ENCODE data around the gene AATF. TPM values are rescaled to one million over a fixed set of nuclear protein-coding genes. Genes with fewer than 3 reads are reported as not detected.

Gene AATF
- total and polyA plus RNA-seq, 4 experiments from 2014 or later: 52.0 to 89.4 (median 60.8) TPM

- Histone ChIP-seq H3K36me3 (ENCODE audit: insufficient read depth, low read length) (peaks cover 17% of the 10 kb centered on the region), H3K4me3 (ENCODE audit: low read length in 2 of 2) (no peak overlapping the region), H3K27me3 (ENCODE audit: insufficient read depth, low read length) (no peaks in the 10 kb centered on the region), H3K9me3 (ENCODE audit: control insufficient read depth in 1 of 2, low read length in 2 of 2) (no peaks in the 10 kb centered on the region), H3K4me1 (ENCODE audit: insufficient read depth, low read length) (peaks cover 22% of the 10 kb centered on the region), H3K27ac (ENCODE audit: low read depth, low read length) (no peak overlapping the region)
- intact Hi-C loops (cut with micrococcal nuclease): no loop called here
- peaks cover 37 to 48% of the 10 kb centered on the region in 2 donors for H3K36me3 Mint-ChIP-seq
- no peaks in the 10 kb centered on the region for H3K27me3 Mint-ChIP-seq
- H3K4me1 Mint-ChIP-seq: peaks cover 19 to 54% (median 22%) of the 10 kb centered on the region in 4 donors
- ChIA-PET CTCF (ENCODE audit: partially characterized antibody) (interaction anchor here (1.2 kb wide), 1 partner anchor 17 kb away, joined by 3 read pairs; no protein-coding TSS in a partner anchor), POLR2A (ENCODE audit: partially characterized antibody) (interaction anchor here (1.6 kb wide), 1 partner anchor 11 kb away, joined by 5 read pairs; no protein-coding TSS in a partner anchor)
- DNase-seq: no peak
- H3K27ac Mint-ChIP-seq: peak overlapping the region in 3 of 7 donors; percentile 32 to 47 (median 43)
- H3K9me3 Mint-ChIP-seq: no peaks in the 10 kb centered on the region
- no peak overlapping the region for H3K4me3 Mint-ChIP-seq
Observed at GRCh38 chr17:37094391-37094790, 145.6 kb downstream of the AATF start.

- Histone ChIP-seq H3K36me3 (ENCODE audit: insufficient read depth, low read length) (peaks cover 17% of the 10 kb centered on the region), H3K27ac (ENCODE audit: low read depth, low read length) (no peak overlapping the region), H3K27me3 (ENCODE audit: insufficient read depth, low read length) (no peaks in the 10 kb centered on the region), H3K4me1 (ENCODE audit: insufficient read depth, low read length) (peaks cover 5% of the 10 kb centered on the region), H3K9me3 (ENCODE audit: control insufficient read depth in 1 of 2, low read length in 2 of 2) (no peaks in the 10 kb centered on the region), H3K4me3 (ENCODE audit: low read length in 2 of 2) (no peak overlapping the region)
- no peak for DNase-seq
- Mint-ChIP-seq H3K36me3 (peaks cover 37 to 48% of the 10 kb centered on the region in 2 donors), H3K27me3 (no peaks in the 10 kb centered on the region), H3K4me3 (no peak overlapping the region), H3K4me1 (peaks cover 4 to 37% (median 7%) of the 10 kb centered on the region in 4 donors), H3K9me3 (no peaks in the 10 kb centered on the region), H3K27ac (peak overlapping the region in 3 of 7 donors; percentile 5 to 56 (median 51))
- ChIA-PET POLR2A (ENCODE audit: partially characterized antibody) (no interaction called here), CTCF (ENCODE audit: partially characterized antibody) (no interaction called here)
- intact Hi-C loops (cut with micrococcal nuclease): no loop called here
Observed at GRCh38 chr17:37096071-37096470, 147.3 kb downstream of the AATF start.

- Mint-ChIP-seq H3K4me1 (peaks cover 2 to 29% (median 5%) of the 10 kb centered on the region in 4 donors), H3K9me3 (no peaks in the 10 kb centered on the region), H3K36me3 (peaks cover 40 to 53% of the 10 kb centered on the region in 2 donors), H3K27ac (no peak overlapping the region), H3K27me3 (no peaks in the 10 kb centered on the region), H3K4me3 (no peak overlapping the region)
- POLR2A ChIA-PET (ENCODE audit: partially characterized antibody): no interaction called here
- Histone ChIP-seq H3K4me3 (ENCODE audit: low read length in 2 of 2) (no peak overlapping the region), H3K27me3 (ENCODE audit: insufficient read depth, low read length) (no peaks in the 10 kb centered on the region), H3K27ac (ENCODE audit: low read depth, low read length) (no peak overlapping the region), H3K4me1 (ENCODE audit: insufficient read depth, low read length) (no peaks in the 10 kb centered on the region), H3K36me3 (ENCODE audit: insufficient read depth, low read length) (peaks cover 17% of the 10 kb centered on the region), H3K9me3 (ENCODE audit: control insufficient read depth in 1 of 2, low read length in 2 of 2) (no peaks in the 10 kb centered on the region)
- CTCF ChIA-PET (ENCODE audit: partially characterized antibody): no interaction called here
- no peak for DNase-seq
- intact Hi-C loops (cut with micrococcal nuclease): no loop called here
Observed at GRCh38 chr17:37097154-37097553, 148.4 kb downstream of the AATF start.

- Histone ChIP-seq H3K36me3 (ENCODE audit: insufficient read depth, low read length) (peaks cover 17% of the 10 kb centered on the region), H3K27ac (ENCODE audit: low read depth, low read length) (no peak overlapping the region), H3K4me3 (ENCODE audit: low read length in 2 of 2) (no peak overlapping the region), H3K27me3 (ENCODE audit: insufficient read depth, low read length) (no peaks in the 10 kb centered on the region), H3K9me3 (ENCODE audit: control insufficient read depth in 1 of 2, low read length in 2 of 2) (no peaks in the 10 kb centered on the region), H3K4me1 (ENCODE audit: insufficient read depth, low read length) (no peaks in the 10 kb centered on the region)
- ChIA-PET POLR2A (ENCODE audit: partially characterized antibody) (interaction anchor here (1.4 kb wide), 1 partner anchor 8 kb away, joined by 3 read pairs; no protein-coding TSS in a partner anchor), CTCF (ENCODE audit: partially characterized antibody) (no interaction called here)
- no peaks in the 10 kb centered on the region for H3K27me3 Mint-ChIP-seq
- no peaks in the 10 kb centered on the region for H3K9me3 Mint-ChIP-seq
- H3K36me3 Mint-ChIP-seq: peaks cover 41 to 52% of the 10 kb centered on the region in 2 donors
- peak overlapping the region in 1 of 7 donors; percentile 73 for H3K27ac Mint-ChIP-seq
- intact Hi-C loops (cut with micrococcal nuclease): no loop called here
- peaks cover 2 to 24% (median 5%) of the 10 kb centered on the region in 4 donors for H3K4me1 Mint-ChIP-seq
- H3K4me3 Mint-ChIP-seq: no peak overlapping the region
- DNase-seq: no peak
Observed at GRCh38 chr17:37098152-37098551, 149.4 kb downstream of the AATF start.

- CTCF ChIA-PET (ENCODE audit: partially characterized antibody): no interaction called here
- Histone ChIP-seq H3K27me3 (ENCODE audit: insufficient read depth, low read length) (no peaks in the 10 kb centered on the region), H3K27ac (ENCODE audit: low read depth, low read length) (no peak overlapping the region), H3K36me3 (ENCODE audit: insufficient read depth, low read length) (peaks cover 17% of the 10 kb centered on the region), H3K4me1 (ENCODE audit: insufficient read depth, low read length) (no peaks in the 10 kb centered on the region), H3K9me3 (ENCODE audit: control insufficient read depth in 1 of 2, low read length in 2 of 2) (no peaks in the 10 kb centered on the region), H3K4me3 (ENCODE audit: low read length in 2 of 2) (no peak overlapping the region)
- H3K4me3 Mint-ChIP-seq: no peak overlapping the region
- H3K9me3 Mint-ChIP-seq: no peaks in the 10 kb centered on the region
- no peaks in the 10 kb centered on the region for H3K27me3 Mint-ChIP-seq
- intact Hi-C loops (cut with micrococcal nuclease): no loop called here
- no peak for DNase-seq
- H3K27ac Mint-ChIP-seq: peak overlapping the region in 3 of 7 donors; percentile 37 to 78 (median 57)
- POLR2A ChIA-PET (ENCODE audit: partially characterized antibody): interaction anchor here (1.4 kb wide), 1 partner anchor 9 kb away, joined by 3 read pairs; no protein-coding TSS in a partner anchor
- peaks cover 2 to 21% (median 5%) of the 10 kb centered on the region in 4 donors for H3K4me1 Mint-ChIP-seq
- H3K36me3 Mint-ChIP-seq: peaks cover 38 to 48% of the 10 kb centered on the region in 2 donors
Observed at GRCh38 chr17:37098910-37099664, 150.3 kb downstream of the AATF start.

GRCh38 chr17:37100231-37100630 is 151.5 kb downstream of the AATF start:
- intact Hi-C loops (cut with micrococcal nuclease): no loop called here
- ChIA-PET POLR2A (ENCODE audit: partially characterized antibody) (no interaction called here), CTCF (ENCODE audit: partially characterized antibody) (no interaction called here)
- H3K27ac Mint-ChIP-seq: peak overlapping the region in 1 of 7 donors; percentile 46
- peaks cover 0 to 10% (median 3%) of the 10 kb centered on the region in 4 donors for H3K4me1 Mint-ChIP-seq
- Histone ChIP-seq H3K36me3 (ENCODE audit: insufficient read depth, low read length) (peaks cover 21% of the 10 kb centered on the region), H3K27me3 (ENCODE audit: insufficient read depth, low read length) (no peaks in the 10 kb centered on the region), H3K27ac (ENCODE audit: low read depth, low read length) (no peak overlapping the region), H3K4me3 (ENCODE audit: low read length in 2 of 2) (no peak overlapping the region), H3K9me3 (ENCODE audit: control insufficient read depth in 1 of 2, low read length in 2 of 2) (no peaks in the 10 kb centered on the region), H3K4me1 (ENCODE audit: insufficient read depth, low read length) (no peaks in the 10 kb centered on the region)
- peaks cover 32 to 45% of the 10 kb centered on the region in 2 donors for H3K36me3 Mint-ChIP-seq
- no peak overlapping the region for H3K4me3 Mint-ChIP-seq
- no peak for DNase-seq
- no peaks in the 10 kb centered on the region for H3K27me3 Mint-ChIP-seq
- no peaks in the 10 kb centered on the region for H3K9me3 Mint-ChIP-seq

- Mint-ChIP-seq H3K27ac (no peak overlapping the region), H3K4me3 (no peak overlapping the region), H3K36me3 (peaks cover 27 to 37% of the 10 kb centered on the region in 2 donors), H3K4me1 (peaks cover 0 to 4% (median 2%) of the 10 kb centered on the region in 4 donors), H3K27me3 (no peaks in the 10 kb centered on the region), H3K9me3 (no peaks in the 10 kb centered on the region)
- H3K27me3 ChIP-seq (ENCODE audit: insufficient read depth, low read length): no peaks in the 10 kb centered on the region
- intact Hi-C loops (cut with micrococcal nuclease): no loop called here
- H3K36me3 ChIP-seq (ENCODE audit: insufficient read depth, low read length): peaks cover 15% of the 10 kb centered on the region
- H3K9me3 ChIP-seq (ENCODE audit: control insufficient read depth in 1 of 2, low read length in 2 of 2): no peaks in the 10 kb centered on the region
- H3K4me1 ChIP-seq (ENCODE audit: insufficient read depth, low read length): no peaks in the 10 kb centered on the region
- DNase-seq: no peak
- ChIA-PET POLR2A (ENCODE audit: partially characterized antibody) (interaction anchor here (1.4 kb wide), 1 partner anchor 11 kb away, joined by 3 read pairs; no protein-coding TSS in a partner anchor), CTCF (ENCODE audit: partially characterized antibody) (no interaction called here)
- no peak overlapping the region for H3K27ac ChIP-seq (ENCODE audit: low read depth, low read length)
- no peak overlapping the region for H3K4me3 ChIP-seq (ENCODE audit: low read length in 2 of 2)
Observed at GRCh38 chr17:37101306-37101705, 152.6 kb downstream of the AATF start.

All from CD4-positive, alpha-beta memory T cell (primary cell).